Right renal pelvis (tissue), 4 donors: ENCODE results near the gene PTPRH. TPM values are rescaled to one million over a fixed set of nuclear protein-coding genes. Genes with fewer than 3 reads are reported as not detected.

Experiments
- DNase-seq, 4 donors: peaks; one replicate each; pipeline ENCODE4 v3.0.0-alpha.2; 2013; ENCODE audit warnings: low read depth in 4 of 4, low spot score in 3 of 4, missing footprints in 1 of 4
- polyA plus RNA-seq, 4 donors: library from polyadenylated mRNA; unstranded; fragments of 120-200 nt; gene quantifications; one replicate each; pipeline ENCODE4 v1.2.1, GENCODE V29; 2013; ENCODE audit not compliant: insufficient read length in 4 of 4

The PTPRH gene
- polyA plus RNA-seq, 4 donors, result 0.10 to 0.49 (median 0.27) TPM; not detected in 1

DNA sequence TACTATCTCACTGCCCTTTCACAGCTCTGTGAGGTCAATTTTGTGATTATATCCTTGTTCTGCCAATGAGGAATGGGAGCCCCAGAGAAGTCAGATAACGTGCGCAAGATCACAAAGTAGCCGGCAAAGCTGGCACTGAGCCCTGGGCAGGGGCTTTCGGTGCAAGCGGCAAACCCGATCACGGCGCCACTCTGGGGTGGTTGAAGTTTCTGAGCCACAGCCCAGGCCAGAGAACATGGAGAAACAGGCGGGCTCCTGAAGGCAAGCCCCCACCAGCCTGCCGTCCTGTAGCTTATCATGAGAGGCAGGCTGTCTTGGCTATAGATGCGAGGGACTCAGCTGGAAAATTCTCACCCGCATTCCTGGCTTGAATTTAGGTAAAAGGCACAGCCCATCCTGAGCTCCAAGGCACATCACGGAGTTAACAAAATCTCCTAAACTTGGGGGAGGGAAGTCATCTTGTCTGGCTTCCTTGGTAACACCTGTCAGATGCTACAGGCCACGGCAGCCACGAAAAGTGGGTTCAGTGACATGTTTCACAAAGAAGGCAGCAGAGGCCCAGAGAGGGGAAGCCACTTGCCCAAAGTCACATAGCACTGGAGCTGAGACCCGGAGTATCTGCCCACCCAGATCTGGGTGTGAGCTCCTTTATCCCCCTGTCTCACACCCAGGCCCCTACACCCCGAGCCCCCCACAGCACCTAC lies 72.8 kb downstream of the PTPRH start:
- no peak for DNase-seq

DNA sequence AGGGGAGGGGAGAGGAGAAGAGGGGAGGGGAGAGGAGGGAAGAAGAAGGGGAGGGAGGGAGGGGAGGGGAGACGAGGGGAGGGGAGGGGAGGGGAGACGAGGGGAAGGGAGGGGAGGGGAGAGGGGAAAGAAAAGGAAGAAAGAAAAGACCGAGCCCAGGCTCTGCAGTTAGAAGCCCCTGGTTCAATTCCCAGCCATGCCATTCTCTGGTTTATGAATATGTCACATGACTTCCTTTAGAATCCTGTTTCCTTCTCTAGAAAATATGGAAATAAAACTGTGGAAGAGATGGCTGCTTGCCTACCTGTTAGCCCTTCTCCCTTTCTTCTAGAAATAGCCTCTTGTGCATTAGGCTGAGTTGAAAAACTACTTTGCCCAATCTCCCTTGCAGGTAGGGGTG lies 74.6 kb downstream of the PTPRH start:
- DNase-seq, result no peak

- no peak for DNase-seq
Observed at GRCh38 chr19:55133639-55134444, 75.5 kb downstream of the PTPRH start.

- DNase-seq, result no peak
Observed at GRCh38 chr19:55132453-55133129, 76.7 kb downstream of the PTPRH start.

DNA sequence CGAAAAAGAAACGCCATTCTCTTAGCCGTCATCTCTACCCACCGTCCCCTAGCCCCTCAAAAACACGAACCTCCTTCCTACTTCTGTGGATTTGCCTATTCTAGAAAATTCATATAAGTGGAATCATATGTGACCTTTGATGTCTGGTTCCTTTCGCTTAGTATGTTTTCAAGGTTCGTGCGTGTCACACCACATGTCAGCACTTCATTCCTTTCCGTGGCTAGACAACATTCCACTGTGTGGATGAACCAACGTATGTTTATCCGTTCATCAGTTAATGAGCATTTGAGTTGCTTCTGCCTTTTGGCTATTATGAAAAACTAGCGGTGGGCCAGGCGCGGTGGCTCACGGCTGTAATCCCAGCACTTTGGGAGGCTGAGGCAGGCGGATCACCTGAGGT lies 77.9 kb downstream of the PTPRH start:
- DNase-seq, result no peak

Other genes with a start within 250 kb of the PTPRH start
- gene NLRP2, start 243.1 kb downstream of the PTPRH start, polyA plus RNA-seq, result 10 to 100 TPM in 3 of 4 donors, 1 to 10 TPM in 1; 5.6 to 22.0 (median 17.8) TPM
- gene GP6, start 171.2 kb downstream of the PTPRH start, polyA plus RNA-seq, result 1 to 10 TPM in 1 of 4 donors, under 1 TPM in 3; 0.35 to 1.2 (median 0.50) TPM
- gene RDH13, start 146.4 kb downstream of the PTPRH start, polyA plus RNA-seq, result 10 to 100 TPM; 14.6 to 19.8 (median 17.8) TPM
- 10 to 100 TPM; 45.5 to 62.7 (median 55.4) TPM for gene EPS8L1, start 133.6 kb downstream of the PTPRH start, polyA plus RNA-seq
- gene PPP1R12C, start 91.9 kb downstream of the PTPRH start, polyA plus RNA-seq, result 100 to 1,000 TPM in 1 of 4 donors, 10 to 100 TPM in 3; 67.6 to 103 (median 74.7) TPM
- gene TNNT1, start 60.3 kb downstream of the PTPRH start, polyA plus RNA-seq, result 1 to 10 TPM; 2.9 to 6.0 (median 4.4) TPM
- 1 to 10 TPM; 3.1 to 5.3 (median 3.9) TPM for gene TNNI3, start 51.8 kb downstream of the PTPRH start, polyA plus RNA-seq
- 10 to 100 TPM in 1 of 4 donors, 1 to 10 TPM in 3; 8.1 to 10.9 (median 8.3) TPM for gene DNAAF3, start 42.9 kb downstream of the PTPRH start, polyA plus RNA-seq
- under 1 TPM; 0.13 to 0.56 (median 0.29) TPM for gene SYT5, start 29.2 kb downstream of the PTPRH start, polyA plus RNA-seq
- 1 to 10 TPM; 2.9 to 4.5 (median 3.9) TPM for gene TMEM86B, start 19.3 kb upstream of the PTPRH start, polyA plus RNA-seq
- gene PPP6R1, start 49.5 kb upstream of the PTPRH start, polyA plus RNA-seq, result 10 to 100 TPM; 38.9 to 50.9 (median 44.2) TPM
- gene HSPBP1, start 70.6 kb upstream of the PTPRH start, polyA plus RNA-seq, result 10 to 100 TPM; 25.7 to 47.7 (median 29.7) TPM
- 10 to 100 TPM; 14.1 to 16.7 (median 16.2) TPM for gene BRSK1, start 74.5 kb upstream of the PTPRH start, polyA plus RNA-seq
- 1 to 10 TPM in 3 of 4 donors, under 1 TPM in 1; 0.72 to 1.6 (median 1.4) TPM for gene TMEM150B, start 115.8 kb upstream of the PTPRH start, polyA plus RNA-seq
- 10 to 100 TPM; 14.0 to 25.5 (median 16.9) TPM for gene KMT5C, start 130.4 kb upstream of the PTPRH start, polyA plus RNA-seq
- gene COX6B2, start 145.2 kb upstream of the PTPRH start, polyA plus RNA-seq, result 1 to 10 TPM in 1 of 4 donors, under 1 TPM in 3; 0.45 to 1.5 (median 0.72) TPM
- under 1 TPM; 0.10 to 0.25 (median 0.16) TPM for gene GARIN5B, start 153.8 kb upstream of the PTPRH start, polyA plus RNA-seq
- gene IL11, start 161.0 kb upstream of the PTPRH start, polyA plus RNA-seq, result 1 to 10 TPM; 1.0 to 1.8 (median 1.5) TPM
- under 1 TPM in 2 of 4 donors, not detected in 2; 0.47 to 0.56 TPM for gene TMEM190, start 167.3 kb upstream of the PTPRH start, polyA plus RNA-seq
- gene TMEM238, start 174.8 kb upstream of the PTPRH start, polyA plus RNA-seq, result 1 to 10 TPM in 1 of 4 donors, under 1 TPM in 3; 0.22 to 1.6 (median 0.62) TPM
- 1,000 to 10,000 TPM in 1 of 4 donors, 100 to 1,000 TPM in 3; 895 to 1,455 (median 919) TPM for gene RPL28, start 176.4 kb upstream of the PTPRH start, polyA plus RNA-seq
- 10 to 100 TPM; 42.6 to 69.0 (median 48.9) TPM for gene UBE2S, start 198.3 kb upstream of the PTPRH start, polyA plus RNA-seq
- under 1 TPM; 0.10 to 0.14 (median 0.13) TPM for gene SHISA7, start 233.8 kb upstream of the PTPRH start, polyA plus RNA-seq